ENCODE results near the gene TBL1X.

Gene TBL1X

GRCh38 chrX:9681011-9681410, 216.2 kb downstream of the TBL1X start:
- TF ChIP-seq SIN3A (IDR thresholded peaks at IDR 0.05; ENCODE audit: borderline replicate concordance, insufficient read depth, low read length) (no peak), POLR2AphosphoS5 (IDR thresholded peaks at IDR 0.05; ENCODE audit: low read depth, low read length) (no peak), TAF1 (IDR thresholded peaks at IDR 0.05; ENCODE audit: borderline replicate concordance, insufficient read depth, low read length) (no peak), FOXP2 (optimal IDR thresholded peaks at IDR 0.05; ENCODE audit: borderline replicate concordance, extremely low read depth, extremely low read length, insufficient read depth) (no peak), REST (IDR thresholded peaks at IDR 0.05; ENCODE audit: insufficient read depth in 1 of 2, low read depth in 2 of 2, low read length in 2 of 2) (no peak)

GRCh38 chrX:9681422-9681821, 216.6 kb downstream of the TBL1X start:
- TF ChIP-seq TAF1 (IDR thresholded peaks at IDR 0.05; ENCODE audit: borderline replicate concordance, insufficient read depth, low read length) (no peak), FOXP2 (optimal IDR thresholded peaks at IDR 0.05; ENCODE audit: borderline replicate concordance, extremely low read depth, extremely low read length, insufficient read depth) (no peak), SIN3A (IDR thresholded peaks at IDR 0.05; ENCODE audit: borderline replicate concordance, insufficient read depth, low read length) (no peak), REST (IDR thresholded peaks at IDR 0.05; ENCODE audit: insufficient read depth in 1 of 2, low read depth in 2 of 2, low read length in 2 of 2) (no peak), POLR2AphosphoS5 (IDR thresholded peaks at IDR 0.05; ENCODE audit: low read depth, low read length) (no peak)

- TF ChIP-seq POLR2AphosphoS5 (IDR thresholded peaks at IDR 0.05; ENCODE audit: low read depth, low read length): no peak
- no peak for TF ChIP-seq REST (IDR thresholded peaks at IDR 0.05; ENCODE audit: insufficient read depth in 1 of 2, low read depth in 2 of 2, low read length in 2 of 2)
- TF ChIP-seq FOXP2 (optimal IDR thresholded peaks at IDR 0.05; ENCODE audit: borderline replicate concordance, extremely low read depth, extremely low read length, insufficient read depth): no peak
Measured at GRCh38 chrX:9682456-9682855, 217.6 kb downstream of the TBL1X start.

GRCh38 chrX:9682861-9683260, 218.0 kb downstream of the TBL1X start:
- TF ChIP-seq POLR2AphosphoS5 (IDR thresholded peaks at IDR 0.05; ENCODE audit: low read depth, low read length): no peak
- TF ChIP-seq TAF1 (IDR thresholded peaks at IDR 0.05; ENCODE audit: borderline replicate concordance, insufficient read depth, low read length): no peak
- TF ChIP-seq REST (IDR thresholded peaks at IDR 0.05; ENCODE audit: insufficient read depth in 1 of 2, low read depth in 2 of 2, low read length in 2 of 2): no peak
- no peak for TF ChIP-seq FOXP2 (optimal IDR thresholded peaks at IDR 0.05; ENCODE audit: borderline replicate concordance, extremely low read depth, extremely low read length, insufficient read depth)
- TF ChIP-seq SIN3A (IDR thresholded peaks at IDR 0.05; ENCODE audit: borderline replicate concordance, insufficient read depth, low read length): no peak

- no peak for TF ChIP-seq FOXP2 (optimal IDR thresholded peaks at IDR 0.05; ENCODE audit: borderline replicate concordance, extremely low read depth, extremely low read length, insufficient read depth)
- TF ChIP-seq POLR2AphosphoS5 (IDR thresholded peaks at IDR 0.05; ENCODE audit: low read depth, low read length): no peak
- TF ChIP-seq SIN3A (IDR thresholded peaks at IDR 0.05; ENCODE audit: borderline replicate concordance, insufficient read depth, low read length): no peak
- no peak for TF ChIP-seq TAF1 (IDR thresholded peaks at IDR 0.05; ENCODE audit: borderline replicate concordance, insufficient read depth, low read length)
- TF ChIP-seq REST (IDR thresholded peaks at IDR 0.05; ENCODE audit: insufficient read depth in 1 of 2, low read depth in 2 of 2, low read length in 2 of 2): no peak
Measured at GRCh38 chrX:9683350-9683749, 218.5 kb downstream of the TBL1X start.
